NOMO-1 (cell line): ENCODE measurements around the gene FAM3C.
"Not testable (repeated sequence)": the region's sequence is repeated elsewhere in the genome, so short reads cannot be mapped to it uniquely, and the experiment has no call there.

Source experiments
- DNase-seq, 2 experiments: peaks; one replicate each; lab custom pipeline; 2025; ENCODE audit not compliant: unreplicated experiment in 2 of 2; lab: John Stamatoyannopoulos, UW

FAM3C gene

GRCh38 chr7:121395961-121396757 lies at the start of gene FAM3C:
Gene FAM3C (minus strand): TSS chr7:121396308. CDS start chr7:121382969, 13,339 bp downstream.
- peak; percentile 56 to 82 for DNase-seq

DNA sequence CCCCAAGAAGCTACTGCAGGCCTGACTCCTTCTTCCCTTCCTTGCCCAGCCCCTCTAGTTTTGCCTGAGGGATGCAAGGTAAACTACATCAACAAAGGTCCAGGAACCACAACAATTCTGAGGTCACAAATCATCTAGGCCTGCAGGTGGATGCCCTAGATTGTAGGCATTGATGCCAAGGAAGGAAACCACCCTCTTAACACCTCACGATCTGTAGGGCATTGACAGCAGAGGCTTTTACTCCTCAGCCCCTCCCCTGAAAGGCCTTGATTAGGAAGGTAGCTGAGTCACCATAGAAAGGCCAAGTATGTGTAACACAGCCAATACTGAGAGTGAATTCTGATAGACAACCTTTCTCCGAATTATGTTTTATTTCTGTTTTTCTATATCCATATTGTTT lies 46.7 kb upstream of the FAM3C start:
- DNase-seq: no peak

GRCh38 chr7:121440857-121441503 lies 44.9 kb upstream of the FAM3C start:
- DNase-seq: no peak

- DNase-seq: not testable (repeated sequence)
Observed at GRCh38 chr7:121438043-121438955, 42.2 kb upstream of the FAM3C start.

DNA sequence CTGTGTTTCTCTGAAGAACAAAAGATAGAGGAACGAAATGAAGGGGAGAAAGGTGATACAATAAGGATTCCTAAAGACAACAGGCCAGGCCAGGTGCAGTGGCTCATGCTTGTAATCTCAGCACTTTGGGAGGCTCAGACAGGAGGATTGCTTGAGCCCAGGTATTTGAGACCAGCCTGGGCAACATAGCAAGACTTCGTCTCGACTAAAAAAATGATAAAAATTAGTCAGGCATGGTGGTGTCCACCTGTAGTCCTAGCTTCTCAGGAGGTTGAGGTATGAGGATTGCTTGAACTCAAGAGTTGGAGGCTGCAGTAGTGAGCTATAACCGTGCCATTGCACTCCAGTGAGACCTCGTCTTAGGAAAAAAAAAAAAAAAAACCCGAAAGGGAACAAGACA lies 41.4 kb upstream of the FAM3C start:
- no peak for DNase-seq

DNA sequence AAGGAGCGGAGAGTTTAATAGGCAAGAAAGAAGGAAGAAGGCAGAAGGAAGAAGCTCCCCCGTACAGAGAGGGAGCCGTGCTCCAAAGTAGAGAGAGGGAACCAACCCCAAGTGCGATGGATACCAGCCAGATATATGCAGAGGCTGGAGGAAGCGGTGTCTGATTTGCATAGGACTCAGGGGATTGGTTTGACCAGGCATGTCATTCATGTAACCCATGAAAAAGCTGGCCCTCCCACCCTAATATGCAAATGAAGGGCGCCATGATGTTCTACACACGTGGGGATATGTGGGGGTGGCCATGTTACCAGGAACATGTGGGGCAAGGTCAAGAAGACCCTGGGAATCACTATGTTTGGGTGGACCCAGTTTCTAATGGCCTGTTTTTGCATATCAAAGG lies 40.6 kb upstream of the FAM3C start:
- no peak for DNase-seq

DNA sequence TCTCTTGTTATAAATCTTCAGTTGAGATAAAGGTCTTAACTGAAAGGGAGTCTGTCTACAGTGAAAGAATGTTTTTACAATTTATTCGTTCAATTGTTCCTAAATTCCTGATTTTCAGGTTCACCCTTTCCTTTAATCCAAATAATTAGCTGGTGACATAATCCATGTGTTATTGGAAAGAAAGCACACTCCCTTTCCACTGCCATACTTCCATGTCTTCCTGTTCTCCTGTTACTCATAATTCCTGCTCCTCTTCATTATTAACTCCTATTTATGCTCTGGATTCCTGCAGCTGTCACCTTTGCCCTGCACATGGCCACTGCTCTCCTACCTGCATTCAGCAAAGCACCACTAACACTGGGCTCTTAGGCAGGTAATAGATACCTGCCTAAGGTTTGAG lies 40.0 kb upstream of the FAM3C start:
- no peak for DNase-seq

DNA sequence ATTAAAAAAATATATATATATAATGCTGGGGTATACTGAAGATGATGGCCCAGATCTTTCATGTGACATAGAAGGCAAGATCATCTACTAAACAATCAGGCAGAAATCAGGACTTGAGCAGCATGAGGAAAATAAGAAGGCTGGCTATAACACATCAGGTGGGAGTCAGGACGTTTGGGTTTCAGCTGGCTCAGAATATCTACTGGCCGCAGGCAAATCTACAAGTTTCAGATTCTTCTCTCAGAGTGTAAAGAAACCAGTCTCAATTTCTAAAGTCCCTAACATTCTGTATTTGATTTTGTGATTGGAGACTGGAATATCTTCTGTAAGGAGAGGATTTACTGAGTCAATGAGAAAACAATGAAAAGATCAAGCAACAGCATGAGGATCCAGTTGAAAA lies 37.7 kb upstream of the FAM3C start:
- DNase-seq: no peak

- DNase-seq: not testable (repeated sequence)
Observed at GRCh38 chr7:121432486-121432885, 36.4 kb upstream of the FAM3C start.

DNA sequence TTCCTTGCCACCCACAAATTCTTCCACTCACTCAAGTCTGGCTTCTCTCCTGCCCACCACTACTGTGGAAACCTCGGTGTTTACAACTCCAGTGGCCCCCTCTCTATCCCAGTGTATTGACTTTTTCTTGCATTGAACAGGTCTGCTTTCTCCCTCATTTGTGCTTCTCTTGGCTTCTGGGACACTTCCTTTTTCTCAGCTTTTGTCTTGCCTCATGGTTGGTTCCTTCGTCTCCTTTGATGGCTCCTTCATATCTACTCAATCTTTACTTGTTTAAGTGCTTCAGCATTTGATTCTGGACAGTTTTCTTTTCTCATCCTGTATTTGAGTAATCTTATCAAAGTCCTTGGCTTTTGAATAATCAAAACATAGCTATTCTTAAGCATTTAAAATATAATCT lies 35.9 kb upstream of the FAM3C start:
- no peak for DNase-seq

DNA sequence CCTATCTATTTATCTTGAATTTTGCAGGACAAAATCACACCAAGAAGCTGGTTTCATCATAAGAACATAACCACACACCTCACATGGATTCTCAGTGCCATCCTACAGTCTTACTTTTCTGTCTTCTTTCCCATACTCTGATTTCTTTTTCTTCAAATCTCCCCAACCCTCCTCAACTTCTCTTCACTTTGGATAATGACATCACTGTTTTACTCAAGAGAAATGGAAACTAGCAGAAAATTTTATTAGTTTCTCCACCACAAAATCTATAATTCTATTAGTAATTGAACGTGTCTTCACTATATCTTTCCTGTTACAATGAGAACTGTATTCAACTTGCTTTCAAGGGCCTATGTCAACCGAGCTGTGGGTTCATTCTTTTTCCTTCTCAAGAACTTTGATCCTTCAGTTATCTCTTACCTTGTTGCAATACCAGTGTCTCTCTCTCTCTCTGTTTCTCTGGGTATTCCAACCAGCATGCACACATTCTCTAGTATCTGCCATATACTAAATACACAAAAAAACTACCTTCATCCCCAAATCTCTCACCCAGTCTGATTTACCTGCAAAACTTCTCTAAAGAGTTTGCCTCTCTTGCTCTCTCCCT lies 35.4 kb upstream of the FAM3C start:
- DNase-seq: no peak

DNA sequence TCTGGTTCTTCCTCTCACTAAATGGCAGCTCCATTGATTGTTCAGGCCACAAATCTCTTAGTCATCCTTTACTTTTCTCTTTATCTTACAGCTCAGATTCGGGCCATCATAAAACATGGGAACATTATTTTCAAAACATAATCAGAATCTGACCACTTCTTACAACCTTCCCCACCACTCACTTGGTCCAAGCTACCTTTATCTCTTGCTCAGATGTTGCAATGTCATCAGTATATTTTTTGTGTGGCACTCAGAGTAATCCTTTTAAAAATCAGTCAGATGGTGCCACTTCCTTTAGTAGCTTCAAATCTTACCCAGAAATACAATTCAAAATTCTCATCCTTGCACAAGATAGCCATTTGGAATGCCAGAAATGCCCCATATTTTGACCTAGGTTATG lies 34.5 kb upstream of the FAM3C start:
- DNase-seq: no peak

GRCh38 chr7:121429798-121430197 lies 33.7 kb upstream of the FAM3C start:
- DNase-seq: no peak

DNA sequence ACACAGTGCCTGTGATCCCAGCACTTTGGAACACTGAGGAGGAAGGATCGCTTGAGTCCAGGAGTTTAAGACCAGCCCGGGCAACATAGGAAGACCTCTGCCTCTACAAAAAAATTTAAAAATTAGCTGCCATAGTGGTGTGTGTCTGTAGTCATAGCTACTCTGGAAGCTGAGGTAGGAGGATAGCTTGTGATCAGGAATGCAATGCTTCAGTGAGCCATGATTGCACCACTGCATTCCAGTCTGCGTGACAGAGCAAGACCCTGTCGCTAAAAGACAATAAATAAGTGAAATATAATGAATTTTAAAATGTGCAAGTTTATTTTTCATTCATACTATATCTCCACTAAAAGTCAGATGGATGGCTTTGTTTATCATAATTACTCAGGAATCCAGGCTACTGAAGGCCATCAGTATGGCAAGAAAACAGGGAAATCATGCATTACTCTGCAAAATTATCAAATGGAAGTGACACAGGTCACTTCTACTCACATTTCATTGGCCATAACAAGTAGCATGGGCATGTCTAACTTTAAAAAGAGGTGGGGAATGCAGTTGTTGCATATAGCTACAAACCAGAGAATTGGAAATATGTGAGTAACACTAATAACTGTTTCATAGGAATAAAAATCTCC lies 32.9 kb upstream of the FAM3C start:
- no peak for DNase-seq

- DNase-seq: not testable (repeated sequence)
Observed at GRCh38 chr7:121421743-121422142, 25.6 kb upstream of the FAM3C start.

- no peak for DNase-seq
Observed at GRCh38 chr7:121420976-121421375, 24.9 kb upstream of the FAM3C start.

DNA sequence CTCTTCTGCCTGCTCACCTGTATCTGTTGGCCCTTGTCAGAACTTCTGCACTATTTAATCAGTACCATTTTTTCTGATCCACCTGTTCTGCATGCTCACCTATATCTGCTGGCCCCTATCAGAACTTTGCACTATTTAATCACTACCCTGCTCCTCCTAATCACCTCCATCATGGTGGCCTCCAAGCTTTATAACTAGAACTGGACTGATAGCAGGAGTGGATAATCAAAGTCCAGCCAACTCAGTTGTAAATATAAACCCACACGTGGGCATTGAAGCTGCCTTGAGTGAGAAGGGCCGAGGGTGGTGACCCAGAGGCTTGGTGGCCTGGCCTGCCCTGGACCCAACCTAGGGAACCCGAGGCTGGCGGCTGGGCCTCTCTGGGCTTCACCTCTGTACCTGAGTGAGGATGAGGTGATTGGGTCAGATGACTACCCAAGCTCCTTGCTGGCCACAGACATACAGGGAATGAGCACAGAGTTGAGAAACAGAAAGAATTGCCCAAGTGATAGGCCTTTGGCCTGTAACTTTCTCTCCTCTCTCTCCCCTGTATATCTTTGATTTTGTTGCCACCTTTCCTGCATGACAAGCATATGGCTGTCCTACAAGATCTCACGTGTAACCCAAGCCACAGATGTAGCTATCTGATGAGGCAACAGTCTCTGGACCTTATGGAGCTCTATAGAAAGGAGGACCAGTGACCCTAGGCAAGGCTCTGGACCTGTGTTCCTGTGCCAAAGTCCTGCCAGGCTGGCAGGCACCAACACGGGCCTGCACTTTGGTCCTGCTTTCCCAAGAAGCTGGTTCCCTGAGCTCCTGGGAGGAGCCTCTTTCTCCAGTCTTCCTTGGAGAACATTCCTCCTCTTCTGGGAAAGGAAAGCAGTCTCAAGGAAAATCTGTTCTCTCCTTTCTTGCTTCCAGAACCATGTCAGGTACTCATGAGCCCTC lies 23.4 kb upstream of the FAM3C start:
- DNase-seq: no peak

- DNase-seq: no peak
Observed at GRCh38 chr7:121416533-121416932, 20.4 kb upstream of the FAM3C start.

GRCh38 chr7:121414436-121414835 lies 18.3 kb upstream of the FAM3C start:
- no peak for DNase-seq
